ENCODE results near the gene TP73.

Gene TP73

DNA sequence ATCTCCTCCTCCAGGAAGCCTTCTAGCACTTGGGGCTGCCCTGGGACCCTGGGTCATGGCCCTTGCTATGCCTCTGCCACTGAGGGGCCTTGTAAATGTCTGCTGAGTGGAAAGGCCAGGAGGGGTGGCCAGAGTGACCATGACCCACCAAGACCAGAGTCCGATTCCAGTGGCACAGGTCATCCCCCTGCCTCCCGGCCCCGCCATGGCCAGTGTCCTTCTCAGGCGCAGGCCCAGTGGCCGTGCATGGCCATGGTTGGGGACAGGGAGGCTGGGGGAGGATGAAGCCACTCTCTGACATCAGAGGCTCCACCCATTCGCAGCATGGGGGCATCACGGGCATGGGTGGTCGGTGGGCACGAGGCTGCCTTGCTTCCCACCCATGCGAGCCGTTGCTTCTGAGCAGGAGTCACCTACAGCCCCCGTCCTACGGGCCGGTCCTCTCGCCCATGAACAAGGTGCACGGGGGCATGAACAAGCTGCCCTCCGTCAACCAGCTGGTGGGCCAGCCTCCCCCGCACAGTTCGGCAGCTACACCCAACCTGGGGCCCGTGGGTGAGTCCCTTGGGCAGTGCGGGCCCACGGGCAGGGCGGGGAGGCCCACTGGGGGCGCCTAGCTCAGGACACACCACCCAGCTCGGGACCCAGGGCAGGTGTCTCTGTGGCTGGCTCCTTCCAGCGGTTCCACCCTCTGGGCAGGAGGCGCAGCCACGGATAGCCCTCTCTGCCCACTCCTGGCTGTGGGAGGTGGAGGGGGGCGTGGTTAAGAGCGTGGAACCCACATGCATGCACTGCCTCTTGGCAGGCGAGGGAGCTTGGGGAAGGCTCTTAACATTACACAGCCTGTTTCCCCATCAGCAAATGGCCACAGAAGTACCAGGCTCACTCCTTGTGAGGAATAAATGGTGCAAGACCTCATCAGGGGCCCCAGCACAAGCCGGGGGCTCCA lies 77.6 kb downstream of the TP73 start:
- no peak overlapping the region for H3K4me3 ChIP-seq (ENCODE audit: low read depth, low read length)
- TF ChIP-seq, protein P1, sequence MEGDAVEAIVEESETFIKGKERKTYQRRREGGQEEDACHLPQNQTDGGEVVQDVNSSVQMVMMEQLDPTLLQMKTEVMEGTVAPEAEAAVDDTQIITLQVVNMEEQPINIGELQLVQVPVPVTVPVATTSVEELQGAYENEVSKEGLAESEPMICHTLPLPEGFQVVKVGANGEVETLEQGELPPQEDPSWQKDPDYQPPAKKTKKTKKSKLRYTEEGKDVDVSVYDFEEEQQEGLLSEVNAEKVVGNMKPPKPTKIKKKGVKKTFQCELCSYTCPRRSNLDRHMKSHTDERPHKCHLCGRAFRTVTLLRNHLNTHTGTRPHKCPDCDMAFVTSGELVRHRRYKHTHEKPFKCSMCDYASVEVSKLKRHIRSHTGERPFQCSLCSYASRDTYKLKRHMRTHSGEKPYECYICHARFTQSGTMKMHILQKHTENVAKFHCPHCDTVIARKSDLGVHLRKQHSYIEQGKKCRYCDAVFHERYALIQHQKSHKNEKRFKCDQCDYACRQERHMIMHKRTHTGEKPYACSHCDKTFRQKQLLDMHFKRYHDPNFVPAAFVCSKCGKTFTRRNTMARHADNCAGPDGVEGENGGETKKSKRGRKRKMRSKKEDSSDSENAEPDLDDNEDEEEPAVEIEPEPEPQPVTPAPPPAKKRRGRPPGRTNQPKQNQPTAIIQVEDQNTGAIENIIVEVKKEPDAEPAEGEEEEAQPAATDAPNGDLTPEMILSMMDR (IDR thresholded peaks at IDR 0.05; ENCODE audit: low read depth, low read length), result no peak

DNA sequence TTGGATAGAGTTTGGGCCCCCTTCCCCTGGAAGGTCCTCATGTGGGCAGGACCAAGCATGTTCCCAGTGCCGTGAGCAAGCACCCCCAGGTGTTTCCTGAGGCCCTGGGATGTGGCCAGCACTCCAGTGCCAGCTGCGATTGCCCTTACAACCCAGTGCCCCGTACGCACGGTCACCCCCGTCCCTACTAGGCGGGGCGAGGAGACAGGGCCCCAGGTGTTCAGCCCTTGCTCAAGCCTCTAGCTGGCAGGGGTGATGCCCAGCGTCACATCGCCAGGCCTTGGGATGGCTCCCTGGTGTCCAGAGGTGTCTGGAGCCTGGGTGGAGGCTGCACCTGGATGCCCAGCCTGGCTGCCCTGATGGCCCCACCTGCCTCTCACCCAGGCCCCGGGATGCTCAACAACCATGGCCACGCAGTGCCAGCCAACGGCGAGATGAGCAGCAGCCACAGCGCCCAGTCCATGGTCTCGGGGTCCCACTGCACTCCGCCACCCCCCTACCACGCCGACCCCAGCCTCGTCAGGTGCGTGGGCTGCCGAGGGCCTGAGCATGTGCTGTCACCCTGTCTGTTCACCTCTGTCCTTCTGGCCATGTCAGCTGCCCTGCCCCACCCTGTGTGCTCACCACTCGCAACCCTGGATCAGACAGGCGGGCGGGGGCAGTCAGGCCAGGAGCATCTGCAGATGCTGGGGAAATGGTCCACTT lies 78.4 kb downstream of the TP73 start:
- H3K4me3 ChIP-seq (ENCODE audit: low read depth, low read length), result no peak overlapping the region
- TF ChIP-seq, protein P1 (IDR thresholded peaks at IDR 0.05; ENCODE audit: low read depth, low read length), result no peak

DNA sequence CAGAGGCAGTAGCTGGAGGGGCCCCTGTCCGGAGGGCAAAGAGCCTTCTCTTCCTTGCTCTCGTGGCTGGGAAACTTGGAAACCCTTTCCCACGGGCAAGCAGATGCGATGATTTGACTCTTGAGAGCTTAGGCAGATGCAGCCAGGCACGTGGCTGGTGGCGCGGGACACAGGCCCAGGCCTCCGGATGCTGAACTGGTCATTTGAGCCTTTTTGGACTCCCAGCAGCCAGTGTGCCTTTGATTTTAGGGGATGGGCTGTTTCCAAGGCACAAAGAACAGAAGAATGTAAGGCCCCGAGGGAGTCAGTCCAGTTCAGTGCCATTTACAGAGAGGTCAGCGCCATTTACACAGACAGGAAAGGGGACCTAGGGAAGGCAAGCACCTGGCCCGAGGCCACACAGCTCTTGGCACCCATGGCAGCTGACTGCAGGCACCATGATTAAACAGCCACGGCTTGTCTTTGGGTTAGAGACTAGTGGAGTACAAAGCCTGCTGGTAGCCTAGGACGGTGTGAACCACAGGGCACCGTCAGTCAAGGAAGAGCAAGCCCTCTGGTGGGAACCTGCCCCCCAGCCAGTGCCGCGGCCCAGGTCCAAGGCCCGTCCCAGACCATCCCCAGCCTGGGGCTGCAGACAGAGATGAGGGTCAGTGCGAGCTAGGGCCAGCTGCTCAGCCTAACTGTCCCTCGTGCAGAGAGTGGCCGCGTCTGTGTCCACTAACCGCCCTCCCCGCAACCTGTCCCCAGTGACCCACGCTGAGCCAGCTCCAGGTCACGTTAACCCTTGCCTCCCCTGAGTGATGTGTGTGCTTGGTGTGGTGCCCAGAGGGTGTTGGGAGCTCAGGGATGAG lies 79.5 kb downstream of the TP73 start:
- TF ChIP-seq, protein P1 (IDR thresholded peaks at IDR 0.05; ENCODE audit: low read depth, low read length), result no peak
- H3K4me3 ChIP-seq (ENCODE audit: low read depth, low read length), result no peak overlapping the region

DNA sequence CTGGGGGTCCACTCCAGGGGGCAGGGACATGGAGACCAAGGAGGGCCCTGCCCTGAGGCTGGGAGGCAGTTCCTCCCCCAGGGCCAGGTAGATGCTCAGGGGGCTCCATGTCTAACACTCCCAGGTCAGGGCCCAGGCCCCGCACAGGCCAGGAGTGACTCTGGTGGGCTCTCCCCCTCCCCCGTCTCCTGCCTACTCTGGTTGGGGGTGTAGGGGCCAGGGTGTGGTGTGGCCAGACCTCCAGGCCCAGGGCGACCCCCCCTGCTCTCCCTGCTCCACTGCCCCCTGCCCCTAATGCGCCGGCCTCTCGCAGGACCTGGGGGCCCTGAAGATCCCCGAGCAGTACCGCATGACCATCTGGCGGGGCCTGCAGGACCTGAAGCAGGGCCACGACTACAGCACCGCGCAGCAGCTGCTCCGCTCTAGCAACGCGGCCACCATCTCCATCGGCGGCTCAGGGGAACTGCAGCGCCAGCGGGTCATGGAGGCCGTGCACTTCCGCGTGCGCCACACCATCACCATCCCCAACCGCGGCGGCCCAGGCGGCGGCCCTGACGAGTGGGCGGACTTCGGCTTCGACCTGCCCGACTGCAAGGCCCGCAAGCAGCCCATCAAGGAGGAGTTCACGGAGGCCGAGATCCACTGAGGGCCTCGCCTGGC lies 80.2 kb downstream of the TP73 start:
- TF ChIP-seq, protein P1 (IDR thresholded peaks at IDR 0.05; ENCODE audit: low read depth, low read length), result no peak
- H3K4me3 ChIP-seq (ENCODE audit: low read depth, low read length), result no peak overlapping the region

DNA sequence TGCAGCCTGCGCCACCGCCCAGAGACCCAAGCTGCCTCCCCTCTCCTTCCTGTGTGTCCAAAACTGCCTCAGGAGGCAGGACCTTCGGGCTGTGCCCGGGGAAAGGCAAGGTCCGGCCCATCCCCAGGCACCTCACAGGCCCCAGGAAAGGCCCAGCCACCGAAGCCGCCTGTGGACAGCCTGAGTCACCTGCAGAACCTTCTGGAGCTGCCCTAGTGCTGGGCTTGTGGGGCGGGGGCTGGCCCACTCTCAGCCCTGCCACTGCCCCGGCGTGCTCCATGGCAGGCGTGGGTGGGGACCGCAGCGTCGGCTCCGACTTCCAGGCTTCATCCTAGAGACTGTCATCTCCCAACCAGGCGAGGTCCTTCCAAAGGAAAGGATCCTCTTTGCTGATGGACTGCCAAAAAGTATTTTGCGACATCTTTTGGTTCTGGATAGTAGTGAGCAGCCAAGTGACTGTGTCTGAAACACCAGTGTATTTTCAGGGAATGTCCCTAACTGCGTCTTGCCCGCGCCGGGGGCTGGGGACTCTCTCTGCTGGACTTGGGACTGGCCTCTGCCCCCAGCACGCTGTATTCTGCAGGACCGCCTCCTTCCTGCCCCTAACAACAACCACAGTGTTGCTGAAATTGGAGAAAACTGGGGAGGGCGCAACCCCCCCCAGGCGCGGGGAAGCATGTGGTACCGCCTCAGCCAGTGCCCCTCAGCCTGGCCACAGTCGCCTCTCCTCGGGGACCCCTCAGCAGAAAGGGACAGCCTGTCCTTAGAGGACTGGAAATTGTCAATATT lies 81.0 kb downstream of the TP73 start:
- TF ChIP-seq, protein P1 (IDR thresholded peaks at IDR 0.05; ENCODE audit: low read depth, low read length), result no peak
- H3K4me3 ChIP-seq (ENCODE audit: low read depth, low read length), result no peak overlapping the region

All from WI38 (cell line).